Endothelial cell of umbilical vein (primary cell): Measurements from ENCODE around the gene SURF6. TPM values are rescaled to one million over a fixed set of nuclear protein-coding genes. Genes with fewer than 3 reads are reported as not detected.

Experiments
- BruUV-seq: library from RNA; stranded (reverse); fragments of 400-500 nt; replicated peaks from 2 replicates; lab custom pipeline; 2021; lab: Mats Ljungman, UMichigan
- CTCF ChIA-PET: fragments of 300-600, 350-600 bp; sonication (Branson Sonifier 250); formaldehyde crosslinking; loops from one replicate; lab custom pipeline; 2021; ENCODE audit warnings: antibody characterized with exemption, inconsistent platforms; lab: Charles Lee
- POLR2A ChIA-PET: fragments of 300-600, 350-600 bp; sonication (Branson Sonifier 250); formaldehyde crosslinking; loops from one replicate; lab custom pipeline; 2021; ENCODE audit warnings: antibody characterized with exemption, inconsistent platforms; lab: Charles Lee
- DNase-seq: peaks from one replicate; pipeline ENCODE4 v3.0.0-alpha.2; 2011; ENCODE audit warnings: low read depth, low spot score
- FAIRE-seq: peaks from 2 replicates; lab custom pipeline; 2011; peaks lifted over from hg19 to GRCh38; lab: Jason Lieb, UNC
- H2AFZ ChIP-seq: 2 replicates; pipeline ENCODE4 v1.6.0; 2012; ENCODE audit warnings: low read depth, low read length, control low read depth, inconsistent platforms
- H3K27ac ChIP-seq: 2 replicates; pipeline ENCODE4 v1.5.1; 2011; ENCODE audit warnings: low read depth, mild to moderate bottlenecking, control low read depth, low read length, moderate library complexity; ENCODE audit not compliant: insufficient read depth
- H3K27me3 ChIP-seq, 2 experiments: 2 replicates each; pipeline versions ENCODE4 v1.6.0 to v1.6.1; 2011; ENCODE audit warnings: low read length in 2 of 2, mixed read lengths in 1 of 2; ENCODE audit not compliant: control insufficient read depth in 2 of 2, insufficient read depth in 2 of 2
- H3K36me3 ChIP-seq, 2 experiments: 2 replicates in 1 of 2; 3 replicates in 1 of 2; pipeline ENCODE4 v1.5.1; 2011; ENCODE audit warnings: low read length in 2 of 2, mild to moderate bottlenecking in 1 of 2, moderate library complexity in 1 of 2; ENCODE audit not compliant: control insufficient read depth in 2 of 2, insufficient read depth in 2 of 2; ENCODE audit errors: extremely low read depth in 1 of 2
- H3K4me1 ChIP-seq: 3 replicates; pipeline ENCODE4 v1.5.1; 2011; ENCODE audit warnings: mild to moderate bottlenecking, low read length; ENCODE audit not compliant: control insufficient read depth, insufficient read depth; ENCODE audit errors: extremely low read depth
- H3K4me2 ChIP-seq: 2 replicates; pipeline ENCODE4 v1.6.1; 2011; ENCODE audit warnings: low read length, control low read depth, mixed read lengths; ENCODE audit not compliant: insufficient read depth
- H3K4me3 ChIP-seq, 3 experiments: fragments of 200-600 bp in 1 of 3; sonication (generic), shearing (Covaris generic) in 1 of 3; replicated peaks in 1 of 3; 2 replicates each; pipeline ENCODE4 v1.5.1; 2011 to 2016; ENCODE audit warnings: control low read depth in 3 of 3, low read length in 3 of 3, mild to moderate bottlenecking in 2 of 3, inconsistent platforms in 1 of 3, low read depth in 1 of 3, moderate library complexity in 1 of 3; ENCODE audit not compliant: insufficient read depth in 1 of 3
- H3K79me2 ChIP-seq: 2 replicates; pipeline ENCODE4 v1.6.0; 2012; ENCODE audit warnings: low read length, inconsistent platforms; ENCODE audit not compliant: control insufficient read depth, insufficient read depth
- H3K9ac ChIP-seq: replicated peaks from 2 replicates; pipeline ENCODE3; 2011; ENCODE audit warnings: low read length, control low read depth; ENCODE audit not compliant: insufficient read depth; ENCODE audit errors: extremely low read depth
- H3K9me1 ChIP-seq: replicated peaks from 3 replicates; pipeline ENCODE4 v1.6.0; 2011; ENCODE audit warnings: mild to moderate bottlenecking, low read length; ENCODE audit not compliant: control insufficient read depth, insufficient read depth; ENCODE audit errors: extremely low read depth
- H3K9me3 ChIP-seq: replicated peaks from 2 replicates; pipeline ENCODE4 v1.5.1; 2012; ENCODE audit warnings: low read length, inconsistent platforms; ENCODE audit not compliant: control insufficient read depth, insufficient read depth
- H4K20me1 ChIP-seq: replicated peaks from 2 replicates; pipeline ENCODE3; 2011; ENCODE audit warnings: mild to moderate bottlenecking, low read length; ENCODE audit not compliant: control insufficient read depth, insufficient read depth; ENCODE audit errors: extremely low read depth
- FOS ChIP-seq: IDR thresholded peaks from 2 replicates; pipeline ENCODE4 v1.6.1; 2011; ENCODE audit warnings: mild to moderate bottlenecking, low read length, moderate library complexity, borderline replicate concordance; ENCODE audit not compliant: insufficient read depth
- JUN ChIP-seq: IDR thresholded peaks from 2 replicates; pipeline ENCODE4 v1.6.1; 2011; ENCODE audit warnings: borderline replicate concordance, low read depth; ENCODE audit not compliant: insufficient read length, insufficient read depth
- dilution Hi-C: fragments of 300-500 bp; cut with MboI; formaldehyde crosslinking; loops from one replicate; pipeline ENCODE4 v1.15.0; 2019; ENCODE audit warnings: low sequenced_read_pairs; ENCODE audit not compliant: extremely low pct_ligation_motif_present
- intact Hi-C: fragments of 100-400 bp; cut with micrococcal nuclease; formaldehyde crosslinking; loops from one replicate; pipeline ENCODE4 v1.10.0; 2022
- polyA plus RNA-seq, 4 experiments: library from polyadenylated mRNA; depleted of rRNA in 3 of 4; stranded (reverse) in 3 of 4; unstranded in 1 of 4; fragments of >200 nt; gene quantifications; 2 replicates each; pipeline versions ENCODE4 v1.2.1 to v1.2.3, GENCODE V29; 2011 to 2012; ENCODE audit warnings: missing spikeins in 1 of 4
- total RNA-seq: library from RNA; stranded (reverse); gene quantifications from 2 replicates; pipeline ENCODE4 v1.2.3, GENCODE V29; 2021
- TF ChIP-seq, protein P1 (sequence below): IDR thresholded peaks from 2 replicates; pipeline ENCODE4 v1.6.1; 2011; ENCODE audit not compliant: insufficient read depth, insufficient read length

SURF6 gene
- total and polyA plus RNA-seq, 2 donors (not counting 3 experiments of a cell fraction or from before 2014, with no cell fraction given): 4.9 to 16.0 TPM

DNA sequence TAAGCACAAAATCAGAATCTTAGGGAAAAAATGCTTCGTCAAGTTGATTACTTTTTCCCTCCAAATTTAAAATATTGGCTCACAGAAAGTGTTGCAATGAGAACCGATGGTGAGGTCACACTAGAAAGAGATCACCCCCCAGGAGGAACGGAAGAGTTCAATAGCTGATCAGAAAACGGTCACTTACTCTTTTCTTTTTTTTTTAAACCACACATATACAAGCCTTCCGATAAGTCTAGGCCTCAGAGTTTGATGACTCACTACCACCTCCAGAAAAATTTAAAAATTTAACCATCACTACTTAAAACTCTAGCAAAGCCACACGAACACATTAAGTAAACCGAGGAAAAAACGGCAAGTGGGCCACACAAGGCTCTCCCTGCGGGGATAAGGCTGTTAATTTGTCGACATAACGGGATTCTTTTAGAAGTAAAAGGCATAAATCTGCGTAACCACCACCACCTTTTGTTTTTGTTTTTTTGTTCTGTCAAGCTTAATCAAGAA, 38.7 kb upstream of the SURF6 start:
- Histone ChIP-seq H3K4me1 (peaks cover 10% of the 10 kb centered on the region), H3K9me1 (no peaks in the 10 kb centered on the region), H3K9ac (peak overlapping the region; percentile 97), H3K36me3 (peaks cover 7 to 21% of the 10 kb centered on the region in 2 experiments), H3K27me3 (no peaks in the 10 kb centered on the region), H3K27ac (peak overlapping the region; percentile 85), H2AFZ (no peak overlapping the region), H3K9me3 (no peaks in the 10 kb centered on the region), H3K79me2 (peaks cover 61% of the 10 kb centered on the region), H4K20me1 (peaks cover 2% of the 10 kb centered on the region), H3K4me3 (peak overlapping the region; percentile 40 to 99 (median 99)), H3K4me2 (peak overlapping the region; percentile 90)
- intact Hi-C loops: loop anchor here (1.0 kb wide), 1 partner anchor 18 kb away; the partner anchor contains the start of genes SURF1 and SURF2
- TF ChIP-seq, protein P1, sequence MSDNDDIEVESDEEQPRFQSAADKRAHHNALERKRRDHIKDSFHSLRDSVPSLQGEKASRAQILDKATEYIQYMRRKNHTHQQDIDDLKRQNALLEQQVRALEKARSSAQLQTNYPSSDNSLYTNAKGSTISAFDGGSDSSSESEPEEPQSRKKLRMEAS: no peak
- no peak for TF ChIP-seq JUN
- peak; percentile 77 for TF ChIP-seq FOS
- CTCF ChIA-PET: interaction anchor here (1.0 to 1.9 kb wide), 5 partner anchors 8 to 112 kb away, joined by 3 to 5 read pairs (median 3); no protein-coding TSS in a partner anchor
- no peak for FAIRE-seq
- dilution Hi-C loops: no loop called here
- no peak for DNase-seq
- BruUV-seq: no TSS peak
- POLR2A ChIA-PET: interaction anchor here (1.2 to 1.5 kb wide), 2 partner anchors 27 to 104 kb away, joined by 3 to 6 read pairs; partner anchors contain the start of genes MED22, RPL7A and SLC2A6

DNA sequence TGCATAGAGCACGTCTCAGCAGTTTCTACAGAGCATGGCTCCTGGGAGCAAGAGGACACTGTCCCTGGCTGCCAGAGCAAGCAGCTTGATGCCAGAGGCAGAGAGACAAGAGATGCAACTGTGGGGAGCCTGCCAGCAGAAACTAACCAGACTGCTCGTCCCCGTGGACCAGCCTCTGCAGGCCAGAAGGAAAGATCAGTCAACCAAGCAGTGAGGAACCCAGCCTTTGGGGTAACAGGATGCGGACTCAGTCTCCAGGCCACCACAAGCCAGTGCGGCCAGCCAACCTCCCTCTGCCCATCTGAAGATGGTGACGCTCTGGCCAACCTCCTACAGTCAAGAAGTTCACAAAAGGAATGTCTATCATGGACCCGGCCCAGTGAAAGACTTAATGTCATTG, 36.2 kb upstream of the SURF6 start:
- Histone ChIP-seq H3K9ac (no peak overlapping the region), H3K27me3 (no peaks in the 10 kb centered on the region), H3K4me3 (no peak overlapping the region), H3K4me1 (peaks cover 26% of the 10 kb centered on the region), H3K9me3 (no peaks in the 10 kb centered on the region), H3K27ac (no peak overlapping the region), H4K20me1 (peaks cover 2% of the 10 kb centered on the region), H3K79me2 (peaks cover 87% of the 10 kb centered on the region), H3K4me2 (no peak overlapping the region), H2AFZ (no peak overlapping the region), H3K9me1 (no peaks in the 10 kb centered on the region), H3K36me3 (peaks cover 7 to 30% of the 10 kb centered on the region in 2 experiments)
- intact Hi-C loops: no loop called here
- TF ChIP-seq FOS (no peak), JUN (no peak)
- CTCF ChIA-PET: interaction anchor here (1.0 to 1.4 kb wide), 3 partner anchors 9 to 16 kb away, joined by 3 to 5 read pairs (median 4); no protein-coding TSS in a partner anchor
- dilution Hi-C loops: no loop called here
- FAIRE-seq: no peak
- POLR2A ChIA-PET: interaction anchor here (1.0 kb wide), 1 partner anchor 87 kb away, joined by 5 read pairs; the partner anchor contains the start of gene CACFD1
- no TSS peak for BruUV-seq
- DNase-seq: no peak
